GM12801 (cell line): Measurements from ENCODE around the gene FOXD2.

ENCODE experiments used
- CTCF ChIP-seq: IDR thresholded peaks from one replicate; pipeline ENCODE4 v1.5.1; 2011; ENCODE audit warnings: control low read depth; ENCODE audit not compliant: insufficient read length; ENCODE audit errors: extremely low read depth

The FOXD2 gene

GRCh38 chr1:47436979-47437446, 831 bp upstream of the FOXD2 start:
- no peak for TF ChIP-seq CTCF

GRCh38 chr1:47438165-47439016, 547 bp downstream of the FOXD2 start:
- TF ChIP-seq CTCF: no peak

GRCh38 chr1:47439017-47439818, 1.4 kb downstream of the FOXD2 start:
- no peak for TF ChIP-seq CTCF

- TF ChIP-seq CTCF: no peak
Observed at GRCh38 chr1:47439819-47440598, 2.2 kb downstream of the FOXD2 start.

- TF ChIP-seq CTCF: no peak
Observed at GRCh38 chr1:47440599-47441081, 2.8 kb downstream of the FOXD2 start.

- no peak for TF ChIP-seq CTCF
Observed at GRCh38 chr1:47441450-47442106, 3.7 kb downstream of the FOXD2 start.
